ENCODE data around the gene METTL21A.
"Not testable (repeated sequence)": the region's sequence is repeated elsewhere in the genome, so short reads cannot be mapped to it uniquely, and the experiment has no call there.

The METTL21A gene

DNA sequence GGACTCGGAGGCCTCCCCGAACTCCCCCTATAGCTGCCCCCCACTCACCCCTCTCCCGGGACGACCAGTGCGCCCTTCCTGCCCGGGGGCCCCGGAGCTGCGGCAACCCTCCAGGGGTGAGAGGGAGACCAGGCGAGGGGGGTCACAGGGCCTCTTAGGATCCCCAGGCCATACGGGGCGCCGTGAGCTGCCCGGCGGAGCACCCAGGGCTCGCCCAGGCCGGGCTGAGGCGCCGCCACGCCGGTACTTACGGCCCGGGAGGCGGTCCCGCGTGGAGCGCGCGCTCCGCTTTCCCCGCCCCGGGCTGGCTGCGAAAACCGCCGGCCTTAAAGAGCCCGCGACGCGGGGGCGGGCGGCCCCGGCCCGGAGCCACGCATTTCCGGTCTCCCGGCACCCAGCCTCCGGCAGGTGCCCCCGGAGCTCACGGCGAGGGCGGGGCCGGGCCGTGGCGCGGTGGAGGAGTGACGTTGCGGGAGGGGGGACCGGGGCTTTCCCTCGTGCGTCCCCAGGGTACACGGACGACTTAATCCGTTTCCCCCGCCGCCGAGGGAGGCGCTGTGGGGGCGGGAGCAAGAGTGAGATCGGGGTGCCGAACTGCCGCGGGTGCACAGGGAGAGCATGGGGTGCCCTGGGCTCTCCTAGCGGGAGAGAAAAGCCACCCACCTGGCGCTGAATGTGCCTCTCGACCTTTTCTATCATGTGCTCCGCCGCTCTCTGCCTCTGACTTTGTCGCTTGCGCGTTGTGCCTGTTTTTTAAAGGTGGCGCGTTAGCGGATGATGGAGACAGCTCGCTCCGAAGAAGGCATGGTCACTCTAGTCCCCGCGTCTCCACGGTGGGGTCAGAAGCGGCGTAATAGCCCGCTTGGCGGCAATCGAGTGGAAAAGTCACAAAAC, at the start of gene METTL21A:
Gene METTL21A, minus strand, starts transcription at position 381 of the 894 bp plus-strand sequence. CDS start 1,019 bp downstream, outside the sequence.
- peak; percentile 82 to 90 for DNase-seq

DNA sequence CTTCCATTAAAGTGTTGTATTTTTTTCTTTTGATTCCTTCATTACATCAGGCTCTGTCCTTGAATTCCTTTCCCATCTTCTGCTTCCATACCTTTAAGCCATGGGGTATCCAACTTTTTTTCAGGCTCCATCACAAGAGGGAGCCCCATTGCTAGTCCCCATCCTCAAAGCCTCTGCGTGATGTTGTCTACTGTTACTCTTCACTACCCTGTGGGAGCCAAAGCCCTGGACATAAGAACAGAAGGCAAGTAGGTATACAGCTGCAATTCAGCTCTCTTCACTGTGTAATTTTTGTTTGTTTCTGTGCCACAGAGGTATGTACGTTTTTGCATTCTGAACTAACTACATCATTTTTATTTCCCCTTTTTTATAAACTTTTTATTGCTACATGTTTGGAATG, 49.6 kb upstream of the METTL21A start:
- no peak for DNase-seq

DNA sequence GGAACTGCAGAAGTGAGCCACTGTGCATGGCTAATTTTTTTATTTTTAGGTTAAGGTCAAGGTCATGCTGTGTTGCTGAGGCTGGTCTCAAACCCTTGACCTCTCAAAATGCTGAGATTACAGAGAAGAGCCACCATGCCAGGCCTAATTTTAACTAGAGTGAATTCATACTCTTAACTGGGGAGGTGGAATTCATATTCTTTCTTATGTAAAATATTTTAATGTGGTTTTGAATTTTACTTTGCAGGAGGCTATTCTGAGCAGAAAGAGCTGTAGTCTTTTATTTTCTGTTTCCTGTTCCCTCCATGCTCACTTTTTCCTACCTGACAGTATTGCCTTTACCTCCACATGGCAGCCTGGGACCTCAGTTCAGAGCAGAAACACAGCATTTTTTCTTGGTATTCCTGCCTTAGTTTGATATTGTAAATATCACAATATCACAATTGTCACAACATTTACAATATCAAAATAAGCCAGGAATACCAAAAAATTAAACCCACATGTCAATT, 49.1 kb upstream of the METTL21A start:
- no peak for DNase-seq

DNA sequence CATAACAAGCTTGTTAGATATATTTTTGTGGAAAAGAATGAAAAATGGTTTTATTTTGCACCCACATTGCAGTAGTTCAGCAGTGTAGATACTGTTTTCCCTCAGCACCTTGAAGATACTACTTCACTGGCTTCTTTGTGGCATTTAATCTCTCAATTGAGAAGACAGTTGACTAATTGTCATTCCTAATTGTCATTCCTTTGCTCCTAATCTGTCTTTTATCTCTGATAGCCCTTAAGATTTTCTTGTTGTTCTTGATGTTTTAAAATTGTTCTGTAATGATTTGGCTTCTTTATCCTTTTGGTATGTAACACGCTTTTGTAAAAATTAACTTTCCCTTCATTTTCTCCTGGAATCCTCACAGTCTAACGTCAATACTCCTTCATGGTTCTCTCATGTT, 48.2 kb upstream of the METTL21A start:
- DNase-seq, result no peak

- DNase-seq, result no peak
Measured at GRCh38 chr2:207670887-207671286, 45.7 kb upstream of the METTL21A start.

- DNase-seq, result no peak
Measured at GRCh38 chr2:207663870-207664545, 38.8 kb upstream of the METTL21A start.

- DNase-seq, result no peak
Measured at GRCh38 chr2:207662203-207662602, 37.0 kb upstream of the METTL21A start.

GRCh38 chr2:207660994-207661393, 35.8 kb upstream of the METTL21A start:
- DNase-seq, result no peak

DNA sequence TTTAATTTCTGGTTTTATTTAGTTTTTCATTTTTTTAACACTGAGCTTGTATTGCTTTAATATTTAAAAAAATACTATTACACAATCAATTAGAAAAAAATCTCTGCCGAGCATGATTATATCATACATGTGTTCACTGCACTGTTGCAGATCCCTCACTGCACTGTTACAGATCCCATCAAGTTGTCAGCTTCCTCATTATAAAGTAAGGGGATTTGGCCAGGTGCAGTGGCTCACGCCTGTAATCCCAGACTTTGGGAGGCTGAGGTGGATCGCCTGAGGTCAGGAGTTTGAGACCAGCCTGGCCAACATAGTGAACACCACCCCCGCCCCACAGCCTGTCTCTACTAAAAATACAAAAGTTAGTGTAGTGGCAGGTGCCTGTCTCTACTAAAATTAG, 33.0 kb upstream of the METTL21A start:
- no peak for DNase-seq

GRCh38 chr2:207655000-207655399, 29.8 kb upstream of the METTL21A start:
- no peak for DNase-seq

DNA sequence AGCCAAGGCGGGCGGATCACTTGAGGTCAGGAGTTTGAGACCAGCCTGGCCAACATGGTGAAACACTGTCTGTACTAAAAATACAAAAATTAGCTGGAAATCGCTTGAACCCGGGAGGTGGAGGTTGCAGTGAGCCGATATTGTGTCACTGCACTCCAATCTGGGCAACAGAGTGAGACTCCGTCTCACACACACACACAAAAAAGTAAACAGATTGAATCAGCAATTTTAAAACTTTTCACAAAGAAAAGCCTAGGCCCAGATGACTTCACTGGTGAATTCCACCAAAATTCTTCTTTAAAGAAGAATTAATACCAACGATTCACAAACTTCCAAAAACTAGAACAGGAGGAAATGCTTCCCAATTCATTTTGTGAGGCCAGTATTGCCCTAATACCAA, 21.4 kb upstream of the METTL21A start:
- not testable (repeated sequence) for DNase-seq

GRCh38 chr2:207643892-207644291, 18.7 kb upstream of the METTL21A start:
- no peak for DNase-seq

GRCh38 chr2:207640661-207641060, 15.5 kb upstream of the METTL21A start:
- DNase-seq, result no peak

GRCh38 chr2:207640160-207640559, 15.0 kb upstream of the METTL21A start:
- no peak for DNase-seq

DNA sequence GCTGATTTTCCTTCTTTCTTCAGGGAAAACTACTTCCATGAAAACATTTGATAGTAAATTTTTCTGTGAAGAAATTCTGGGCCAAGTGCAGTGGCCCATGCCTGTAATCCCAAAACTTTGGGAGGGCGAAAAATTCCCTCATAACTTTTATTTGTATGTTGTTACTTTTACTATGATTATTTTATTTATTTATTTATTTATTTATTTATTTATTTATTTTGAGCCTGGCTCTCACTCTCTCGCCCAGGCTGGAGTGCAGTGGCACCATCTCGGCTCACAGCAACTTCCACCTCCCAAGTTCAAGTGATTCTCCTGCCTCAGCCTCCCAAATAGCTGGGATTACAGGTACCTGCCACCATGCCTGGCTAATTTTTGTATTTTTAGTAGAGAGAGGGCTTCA, 14.1 kb upstream of the METTL21A start:
- not testable (repeated sequence) for DNase-seq

DNA sequence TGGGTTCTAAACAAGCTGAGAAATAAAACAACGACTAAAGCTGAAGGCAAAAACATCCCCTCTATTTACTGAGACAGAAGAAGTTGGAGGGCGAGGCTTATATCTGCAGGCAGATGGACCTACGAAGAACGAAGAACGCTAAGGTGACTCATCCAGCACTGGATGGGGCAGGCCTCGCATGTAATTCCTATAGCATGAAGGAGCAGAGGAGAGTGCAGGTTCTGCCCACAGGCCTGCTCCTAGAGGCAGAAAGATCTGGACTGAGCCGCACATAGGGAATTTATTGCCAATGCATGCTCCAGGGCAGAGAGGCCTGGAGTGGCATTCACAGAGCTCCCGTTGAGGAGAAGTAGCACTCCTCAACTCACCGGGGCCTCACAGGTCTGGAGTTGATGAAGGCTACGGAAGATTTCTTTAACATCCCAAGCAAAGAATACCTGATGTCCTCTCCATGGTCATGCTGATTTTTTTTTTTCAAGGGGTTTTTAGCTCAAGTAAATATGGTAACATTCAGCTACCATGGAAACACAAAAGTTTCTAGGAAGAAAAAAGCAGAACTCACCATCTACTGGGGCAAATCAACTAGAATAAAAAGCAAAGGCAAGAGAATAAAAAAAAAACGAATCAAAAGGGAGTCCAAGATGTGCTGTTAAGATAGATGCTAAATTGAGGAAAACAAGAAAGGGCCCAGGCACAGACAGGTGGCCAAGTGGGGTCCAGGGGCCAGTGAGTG, 10.4 kb upstream of the METTL21A start:
- DNase-seq, result no peak

DNA sequence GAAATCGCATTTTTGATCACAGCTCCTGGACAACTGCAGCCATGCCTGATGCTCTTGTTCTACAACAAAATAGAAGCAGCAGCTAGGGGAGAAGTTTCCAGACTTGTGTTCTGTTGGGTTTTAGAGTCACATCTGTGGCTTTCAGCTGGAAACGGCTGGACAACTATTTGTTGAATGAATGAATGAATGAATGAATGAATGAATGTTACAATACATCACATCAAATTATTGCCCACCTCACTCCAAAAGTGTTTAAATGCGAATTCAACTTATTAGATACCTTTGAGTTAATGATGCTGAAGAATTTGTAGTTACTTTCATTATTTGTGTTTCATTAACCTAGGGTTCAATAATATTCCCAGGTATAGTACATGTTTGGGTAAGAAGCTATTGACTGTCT, 8.5 kb upstream of the METTL21A start:
- no peak for DNase-seq

DNA sequence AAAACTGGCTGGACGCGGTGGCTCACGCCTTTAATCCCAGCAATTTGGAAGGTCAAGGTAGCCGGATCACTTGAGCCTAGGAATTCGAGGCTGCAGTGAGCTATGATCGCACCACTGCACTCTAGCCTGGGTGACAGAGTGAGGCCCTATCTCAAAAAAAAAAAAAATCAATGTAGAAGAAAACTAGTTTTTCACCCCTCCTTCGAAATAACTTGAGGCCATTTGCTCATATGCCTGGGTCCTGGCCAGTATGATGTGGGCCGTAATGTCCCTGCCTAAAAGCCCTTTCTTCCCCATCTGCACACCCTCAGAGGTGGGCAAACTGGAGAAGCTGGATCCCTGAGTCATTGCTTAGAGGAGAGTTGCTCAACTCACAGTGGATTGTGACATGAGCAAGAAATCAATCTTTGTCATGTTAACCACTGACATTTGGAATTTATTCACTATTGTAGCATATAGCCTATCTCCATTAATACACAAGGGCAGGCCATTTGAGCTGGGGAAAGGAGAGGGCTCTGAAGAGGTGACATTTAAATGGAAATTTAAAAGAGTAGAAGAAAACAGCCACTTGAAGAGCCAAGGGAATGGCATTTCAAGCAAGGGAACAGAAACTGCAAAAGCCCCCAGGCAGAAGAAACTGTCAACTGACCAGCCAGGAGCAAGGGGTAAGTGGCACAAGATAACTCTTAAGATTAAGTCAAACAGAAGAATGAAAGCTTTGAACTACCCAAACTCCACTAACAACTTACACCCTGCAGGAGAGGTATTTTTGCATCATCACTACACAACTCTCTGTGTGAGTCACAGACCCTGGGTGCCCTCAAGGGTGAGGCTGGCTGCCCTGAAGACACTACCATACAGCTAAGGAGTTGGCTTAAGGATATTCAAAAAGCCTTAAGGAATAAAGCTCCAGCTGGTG, 7.6 kb upstream of the METTL21A start:
- no peak for DNase-seq

GRCh38 chr2:207630491-207630890, 5.3 kb upstream of the METTL21A start:
- no peak for DNase-seq

GRCh38 chr2:207629553-207629952, 4.4 kb upstream of the METTL21A start:
- DNase-seq, result no peak

- DNase-seq, result peak; percentile 60 to 69
Measured at GRCh38 chr2:207624185-207625013, 795 bp downstream of the METTL21A start.
